ENCODE results near the gene SNAPC3.

SNAPC3 gene

GRCh38 chr9:15403155-15403554, 19.5 kb upstream of the SNAPC3 start:
- no peak overlapping the region for H3K4me3 ChIP-seq (ENCODE audit: low read length)
- peak; percentile 28; the same call in 1 of the 2 replicates for TF ChIP-seq CTCF (conservative IDR thresholded peaks at IDR 0.05; ENCODE audit: low read length)
- DNase-seq (ENCODE audit: low read depth) = no peak

GRCh38 chr9:15404171-15404570, 18.5 kb upstream of the SNAPC3 start:
- no peak for TF ChIP-seq CTCF (conservative IDR thresholded peaks at IDR 0.05; ENCODE audit: low read length)
- no peak for DNase-seq (ENCODE audit: low read depth)
- H3K4me3 ChIP-seq (ENCODE audit: low read length) = no peak overlapping the region

- TF ChIP-seq CTCF (conservative IDR thresholded peaks at IDR 0.05; ENCODE audit: low read length) = peak; percentile 49
- H3K4me3 ChIP-seq (ENCODE audit: low read length) = no peak overlapping the region
- DNase-seq (ENCODE audit: low read depth) = peak; percentile 25
Measured at GRCh38 chr9:15416880-15417279, 5.8 kb upstream of the SNAPC3 start.

- no peak for TF ChIP-seq CTCF (conservative IDR thresholded peaks at IDR 0.05; ENCODE audit: low read length)
- DNase-seq (ENCODE audit: low read depth) = no peak
- H3K4me3 ChIP-seq (ENCODE audit: low read length) = no peak overlapping the region
Measured at GRCh38 chr9:15417626-15418025, 5.0 kb upstream of the SNAPC3 start.

GRCh38 chr9:15420796-15421195, 1.9 kb upstream of the SNAPC3 start:
- DNase-seq (ENCODE audit: low read depth) = no peak
- no peak for TF ChIP-seq CTCF (conservative IDR thresholded peaks at IDR 0.05; ENCODE audit: low read length)
- no peak overlapping the region for H3K4me3 ChIP-seq (ENCODE audit: low read length)

- DNase-seq (ENCODE audit: low read depth) = no peak
- no peak for TF ChIP-seq CTCF (conservative IDR thresholded peaks at IDR 0.05; ENCODE audit: low read length)
- H3K4me3 ChIP-seq (ENCODE audit: low read length) = no peak overlapping the region
Measured at GRCh38 chr9:15421532-15421931, 1.1 kb upstream of the SNAPC3 start.

GRCh38 chr9:15421990-15422371, 695 bp upstream of the SNAPC3 start:
- TF ChIP-seq CTCF (conservative IDR thresholded peaks at IDR 0.05; ENCODE audit: low read length) = no peak
- peak overlapping the region; percentile 96 for H3K4me3 ChIP-seq (ENCODE audit: low read length)
- DNase-seq (ENCODE audit: low read depth) = no peak
